Adrenal gland (tissue), 5 donors: ENCODE measurements around the gene MUSTN1.

Experiments used
- CTCF ChIP-seq, 6 experiments: fragments of 450-650 bp in 4 of 6; fragments of 200-600 bp in 2 of 6; sonication (generic) in 1 of 6; IDR thresholded peaks; 1 replicate in 5 of 6; 2 replicates in 1 of 6; pipeline versions ENCODE4 v1.5.1 to v1.8.0; 2016 to 2021; ENCODE audit warnings: antibody characterized with exemption in 6 of 6, mild to moderate bottlenecking in 2 of 6, moderate library complexity in 1 of 6
- POLR2A ChIP-seq, 2 donors: fragments of 450-650 bp; IDR thresholded peaks; one replicate each; pipeline ENCODE4 v1.6.1; 2017; ENCODE audit warnings: antibody characterized with exemption in 2 of 2, mild to moderate bottlenecking in 2 of 2, moderate library complexity in 1 of 2
- donor health status: DM: no; HTN: no; CAD: no.

GRCh38 chr3:52788890-52789745 is 45.7 kb downstream of the MUSTN1 start:
- no peak for TF ChIP-seq CTCF (IDR thresholded peaks at IDR 0.05)
- TF ChIP-seq POLR2A (IDR thresholded peaks at IDR 0.05), result no peak
